GM20000 (cell line): ENCODE data around the gene CIC.
A peak's percentile ranks its signal among the peaks of the same experiment; 100 is the strongest.
"Not testable (repeated sequence)": the region's sequence is repeated elsewhere in the genome, so short reads cannot be mapped to it uniquely, and the experiment has no call there.

ENCODE experiments used
- DNase-seq: peaks from one replicate; pipeline ENCODE4 v3.0.0; 2012; ENCODE audit warnings: low spot score
- CTCF ChIP-seq: IDR thresholded peaks from 2 replicates; pipeline ENCODE4 v1.5.1; 2012; ENCODE audit warnings: mild to moderate bottlenecking, control low read depth; ENCODE audit errors: extremely low read depth, missing control alignments

Gene CIC

GRCh38 chr19:42253245-42254088 is 15.6 kb upstream of the CIC start:
- no peak for TF ChIP-seq CTCF
- peak; percentile 82 for DNase-seq

GRCh38 chr19:42254089-42254849 is 14.8 kb upstream of the CIC start:
- peak; percentile 79 for DNase-seq

GRCh38 chr19:42254850-42255765 is 13.9 kb upstream of the CIC start, which contains the start of gene ERF:
ERF (minus strand) TSS chr19:42255128; CDS start chr19:42254999, 129 bp downstream.
- no peak for TF ChIP-seq CTCF
- peak; percentile 99 for DNase-seq

More at GRCh38 chr19:42254089-42254849, 14.8 kb upstream of the CIC start:
- no peak for TF ChIP-seq CTCF

GRCh38 chr19:42255766-42256745 is 13.0 kb upstream of the CIC start:
- TF ChIP-seq CTCF = no peak
- DNase-seq = no peak

GRCh38 chr19:42257842-42258241 is 11.2 kb upstream of the CIC start:
- DNase-seq = not testable (repeated sequence)

- no peak for TF ChIP-seq CTCF
Observed at GRCh38 chr19:42261763-42262162, 7.3 kb upstream of the CIC start.

GRCh38 chr19:42266105-42266504 is 2.9 kb upstream of the CIC start:
- not testable (repeated sequence) for DNase-seq

More at GRCh38 chr19:42261763-42262162, 7.3 kb upstream of the CIC start:
- no peak for DNase-seq

GRCh38 chr19:42266928-42267603 is 2.0 kb upstream of the CIC start:
- DNase-seq = not testable (repeated sequence)
